Endodermal cell (in vitro differentiated cells): ENCODE data around the gene SLC46A3. TPM values are rescaled to one million over a fixed set of nuclear protein-coding genes. Genes with fewer than 3 reads are reported as not detected.

ENCODE experiments used
- DNase-seq: peaks from one replicate; pipeline ENCODE4 v3.0.0-alpha.2; 2017
- H3K27ac ChIP-seq: 2 replicates; pipeline ENCODE4 v1.5.1; 2013; ENCODE audit warnings: mild to moderate bottlenecking, low read depth, low read length, moderate library complexity
- H3K27me3 ChIP-seq: 2 replicates; pipeline ENCODE4 v1.6.1; 2013; ENCODE audit warnings: mild to moderate bottlenecking, low read length, moderate library complexity; ENCODE audit not compliant: insufficient read depth, control insufficient read depth, poor library complexity, severe bottlenecking
- H3K36me3 ChIP-seq: 2 replicates; pipeline ENCODE4 v1.7.0; 2013; ENCODE audit warnings: mild to moderate bottlenecking, low read length, moderate library complexity; ENCODE audit not compliant: control insufficient read depth, insufficient read depth
- H3K4me1 ChIP-seq: one replicate; pipeline ENCODE4 v1.7.0; 2013; ENCODE audit warnings: low read length; ENCODE audit not compliant: control insufficient read depth, insufficient read depth
- H3K4me3 ChIP-seq: 2 replicates; pipeline ENCODE4 v1.5.1; 2013; ENCODE audit warnings: mild to moderate bottlenecking, low read length, moderate library complexity
- H3K9ac ChIP-seq: 2 replicates; pipeline ENCODE4 v1.6.1; 2013; ENCODE audit warnings: mild to moderate bottlenecking, low read length, moderate library complexity; ENCODE audit not compliant: poor library complexity, severe bottlenecking; ENCODE audit errors: extremely low read depth
- H3K9me3 ChIP-seq: 2 replicates; pipeline ENCODE4 v1.6.1; 2013; ENCODE audit warnings: mild to moderate bottlenecking, low read length, moderate library complexity; ENCODE audit not compliant: control insufficient read depth
- H3K27ac Mint-ChIP-seq: 2 replicates; pipeline ENCODE4 v1.8.0; 2020; ENCODE audit warnings: mixed read lengths
- H3K27me3 Mint-ChIP-seq: 2 replicates; pipeline ENCODE4 v1.8.0; 2021; ENCODE audit warnings: mild to moderate bottlenecking, mixed read lengths; ENCODE audit not compliant: insufficient read depth
- H3K36me3 Mint-ChIP-seq: 2 replicates; pipeline ENCODE4 v1.8.0; 2020; ENCODE audit warnings: low read depth, mixed read lengths
- H3K4me1 Mint-ChIP-seq: 2 replicates; pipeline ENCODE4 v1.8.0; 2020; ENCODE audit warnings: mixed read lengths
- H3K4me3 Mint-ChIP-seq: 2 replicates; pipeline ENCODE4 v1.8.0; 2020; ENCODE audit warnings: mild to moderate bottlenecking, moderate library complexity, mixed read lengths
- H3K9me3 Mint-ChIP-seq: 2 replicates; pipeline ENCODE4 v1.8.0; 2020; ENCODE audit warnings: mild to moderate bottlenecking, mixed read lengths
- WGBS, 2 experiments: methylation state at CpG; one replicate each; pipeline versions ENCODE4 v1.1.5 to v1.1.7; 2013; ENCODE audit warnings: missing lambda C conversion rate in 2 of 2, mixed read lengths in 1 of 2; ENCODE audit not compliant: insufficient coverage in 1 of 2, insufficient read length in 1 of 2; 5-methylcytosine and 5-hydroxymethylcytosine counted together
- total RNA-seq, 2 donors: library from RNA; stranded (reverse); fragmentation: NEBNext Ultra II Directional in 1 of 2; extraction: Animal tissue kit (Norgen Biotek cat#: 25700) in 1 of 2; gene quantifications; 2 replicates in 1 of 2; 3 replicates in 1 of 2; pipeline ENCODE4 v1.2.1, GENCODE V29; 2021
- TF ChIP-seq, protein P1 (sequence below): fragments of 200-600 bp; sonication (generic); conservative IDR thresholded peaks from 2 replicates; pipeline ENCODE4 v1.5.0; 2021; ENCODE audit warnings: antibody characterized with exemption, mild to moderate bottlenecking

SLC46A3 gene
- total RNA-seq, 2 donors from 2014 or later, result 1.8 to 2.9 TPM

DNA sequence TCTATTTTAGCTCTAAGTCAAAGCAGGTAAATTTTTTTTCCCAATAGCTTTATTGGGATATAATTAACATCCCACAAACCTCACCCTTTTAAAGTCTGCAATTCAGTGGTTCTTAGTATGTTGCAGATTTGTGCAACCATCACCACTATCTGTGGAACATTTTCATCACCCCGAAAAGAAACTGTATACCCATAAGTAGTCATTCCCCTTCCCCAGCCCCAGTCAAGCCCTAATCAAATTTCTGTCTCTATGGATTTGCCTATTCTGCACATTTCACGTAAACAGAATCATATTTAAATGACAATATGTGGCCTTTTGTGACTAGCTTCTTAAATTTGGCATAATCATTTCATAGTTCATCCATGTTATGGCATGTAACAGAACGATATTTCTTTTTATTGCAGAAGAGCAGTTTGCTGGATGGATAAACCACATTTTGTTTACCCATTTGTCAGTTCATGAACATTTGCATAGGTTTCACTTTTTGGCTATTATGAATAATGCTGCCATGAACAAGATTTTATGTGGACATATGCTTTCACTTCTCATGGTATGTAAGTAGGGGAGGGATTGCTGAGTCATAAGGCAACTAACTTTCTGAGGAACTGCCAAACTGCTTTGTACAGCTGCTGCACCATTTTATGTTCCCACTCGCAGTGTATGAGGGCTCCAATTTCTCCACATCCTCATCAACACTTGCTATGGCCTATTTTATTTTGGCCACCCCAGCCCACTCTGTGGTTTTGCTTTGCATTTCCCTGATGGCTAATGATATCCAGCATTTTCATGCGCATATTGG is 10.9 kb downstream of the SLC46A3 start:
- Mint-ChIP-seq H3K4me1 (peaks cover 15% of the 10 kb centered on the region), H3K9me3 (no peaks in the 10 kb centered on the region), H3K4me3 (no peak overlapping the region), H3K27ac (no peak overlapping the region), H3K36me3 (peaks cover 4% of the 10 kb centered on the region), H3K27me3 (no peaks in the 10 kb centered on the region)
- H3K36me3 ChIP-seq, result peaks cover 6% of the 10 kb centered on the region
- H3K27me3 ChIP-seq, result no peaks in the 10 kb centered on the region
- no peaks in the 10 kb centered on the region for H3K9me3 ChIP-seq
- no peak overlapping the region for H3K9ac ChIP-seq
- no peak for DNase-seq
- 97 to 99% methylated on average over 4 to 5 of the region's 5 CpGs for WGBS, 2 experiments
- TF ChIP-seq, protein P1, sequence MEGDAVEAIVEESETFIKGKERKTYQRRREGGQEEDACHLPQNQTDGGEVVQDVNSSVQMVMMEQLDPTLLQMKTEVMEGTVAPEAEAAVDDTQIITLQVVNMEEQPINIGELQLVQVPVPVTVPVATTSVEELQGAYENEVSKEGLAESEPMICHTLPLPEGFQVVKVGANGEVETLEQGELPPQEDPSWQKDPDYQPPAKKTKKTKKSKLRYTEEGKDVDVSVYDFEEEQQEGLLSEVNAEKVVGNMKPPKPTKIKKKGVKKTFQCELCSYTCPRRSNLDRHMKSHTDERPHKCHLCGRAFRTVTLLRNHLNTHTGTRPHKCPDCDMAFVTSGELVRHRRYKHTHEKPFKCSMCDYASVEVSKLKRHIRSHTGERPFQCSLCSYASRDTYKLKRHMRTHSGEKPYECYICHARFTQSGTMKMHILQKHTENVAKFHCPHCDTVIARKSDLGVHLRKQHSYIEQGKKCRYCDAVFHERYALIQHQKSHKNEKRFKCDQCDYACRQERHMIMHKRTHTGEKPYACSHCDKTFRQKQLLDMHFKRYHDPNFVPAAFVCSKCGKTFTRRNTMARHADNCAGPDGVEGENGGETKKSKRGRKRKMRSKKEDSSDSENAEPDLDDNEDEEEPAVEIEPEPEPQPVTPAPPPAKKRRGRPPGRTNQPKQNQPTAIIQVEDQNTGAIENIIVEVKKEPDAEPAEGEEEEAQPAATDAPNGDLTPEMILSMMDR, result no peak
- H3K4me3 ChIP-seq, result no peak overlapping the region
- H3K4me1 ChIP-seq, result peaks cover 15% of the 10 kb centered on the region
- H3K27ac ChIP-seq, result no peak overlapping the region

DNA sequence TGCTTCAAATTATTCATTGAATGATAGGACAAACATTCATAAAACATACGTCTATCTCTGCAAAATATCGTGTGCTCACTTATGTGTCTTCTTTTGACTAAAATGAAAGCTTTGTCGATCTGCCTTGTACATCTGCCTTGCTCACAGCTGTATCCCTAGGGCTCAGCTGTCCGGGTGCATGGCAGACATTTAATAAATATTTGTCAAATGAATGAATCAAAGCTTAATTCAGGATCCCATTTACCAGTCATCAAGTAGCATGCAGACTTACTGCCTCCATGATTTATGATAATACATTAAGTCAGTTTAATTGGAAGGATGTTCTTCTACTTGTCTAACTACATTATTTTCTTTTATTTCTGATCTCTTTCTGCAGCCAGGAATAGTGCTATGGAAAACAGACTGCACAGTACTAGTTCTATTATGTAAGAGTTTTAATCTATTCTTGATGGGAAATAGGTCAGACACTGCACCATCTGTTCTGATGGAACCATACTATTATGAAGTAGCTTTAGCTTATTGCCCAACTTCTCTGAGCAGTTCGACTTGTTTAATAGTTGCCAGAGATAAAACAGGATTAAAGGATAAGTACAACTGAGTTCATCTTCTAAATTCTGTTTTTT is 13.2 kb downstream of the SLC46A3 start:
- no peak for DNase-seq
- peaks cover 15% of the 10 kb centered on the region for H3K4me1 ChIP-seq

DNA sequence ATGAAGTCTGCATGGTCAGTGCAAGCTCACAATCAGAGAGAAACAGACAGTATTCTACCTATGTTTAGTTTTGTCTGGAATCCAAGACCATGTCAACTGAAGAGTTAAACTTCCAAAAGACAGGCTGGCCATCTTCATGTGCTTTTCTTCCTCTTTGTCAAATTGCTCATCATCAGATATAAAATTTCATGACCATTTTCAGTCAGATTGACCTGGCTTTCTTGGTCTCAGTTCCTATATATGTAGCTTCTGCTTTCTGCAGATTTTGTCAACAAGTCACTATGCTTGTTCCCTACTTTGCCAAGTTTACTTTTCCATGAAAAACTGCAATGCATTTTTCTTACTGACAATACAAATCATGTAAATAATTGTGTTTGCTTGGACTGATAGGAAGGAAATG is 13.9 kb downstream of the SLC46A3 start:
- H3K9ac ChIP-seq, result no peak overlapping the region
- H3K36me3 Mint-ChIP-seq, result peaks cover 4% of the 10 kb centered on the region
- H3K36me3 ChIP-seq, result peaks cover 27% of the 10 kb centered on the region
- H3K27ac Mint-ChIP-seq, result no peak overlapping the region
- no peaks in the 10 kb centered on the region for H3K9me3 ChIP-seq
- DNase-seq, result no peak
- no peaks in the 10 kb centered on the region for H3K27me3 ChIP-seq
- peak overlapping the region; percentile 38 for H3K4me3 ChIP-seq
- H3K4me1 ChIP-seq, result peaks cover 15% of the 10 kb centered on the region
- no peak overlapping the region for H3K4me3 Mint-ChIP-seq
- no peaks in the 10 kb centered on the region for H3K27me3 Mint-ChIP-seq
- no peak overlapping the region for H3K27ac ChIP-seq
- TF ChIP-seq, protein P1, result no peak
- no peaks in the 10 kb centered on the region for H3K9me3 Mint-ChIP-seq
- H3K4me1 Mint-ChIP-seq, result peaks cover 15% of the 10 kb centered on the region

More for the DNA sequence above, 13.2 kb downstream of the SLC46A3 start:
- no peak overlapping the region for H3K27ac ChIP-seq
- no peaks in the 10 kb centered on the region for H3K9me3 ChIP-seq
- H3K36me3 ChIP-seq, result peaks cover 21% of the 10 kb centered on the region
- H3K9ac ChIP-seq, result no peak overlapping the region
- no peak overlapping the region for H3K4me3 ChIP-seq
- Mint-ChIP-seq H3K27ac (no peak overlapping the region), H3K27me3 (no peaks in the 10 kb centered on the region), H3K9me3 (no peaks in the 10 kb centered on the region), H3K36me3 (peaks cover 4% of the 10 kb centered on the region), H3K4me1 (peaks cover 15% of the 10 kb centered on the region), H3K4me3 (no peak overlapping the region)
- no peaks in the 10 kb centered on the region for H3K27me3 ChIP-seq
- WGBS, 2 experiments, result 96 to 98% methylated on average over 4 to 5 of the region's 5 CpGs
- TF ChIP-seq, protein P1, result no peak
